Tibial artery (tissue), 4 donors: ENCODE results near the gene DNM3.

Source experiments
- DNase-seq, 2 donors: peaks; one replicate each; pipeline ENCODE4 v3.0.0-alpha.2; 2019
- H3K27ac ChIP-seq, 2 donors: fragments of 200-600 bp; sonication (generic) in 1 of 2; 1 replicate in 1 of 2; 2 replicates in 1 of 2; pipeline ENCODE4 v1.5.1; 2018 to 2019; ENCODE audit warnings: mild to moderate bottlenecking in 1 of 2
- H3K27me3 ChIP-seq, 2 donors: fragments of 200-600 bp; sonication (generic) in 1 of 2; one replicate each; pipeline versions ENCODE4 v1.5.1 to v1.6.0; 2016 to 2019
- H3K36me3 ChIP-seq, 3 donors: fragments of 200-600 bp; sonication (generic) in 2 of 3; one replicate each; pipeline ENCODE4 v1.5.1; 2016 to 2019; ENCODE audit warnings: mild to moderate bottlenecking in 2 of 3
- H3K4me1 ChIP-seq, 4 donors: fragments of 200-600 bp; sonication (generic) in 2 of 4; 1 replicate in 3 of 4; 2 replicates in 1 of 4; pipeline ENCODE4 v1.5.1; 2016 to 2019
- H3K4me3 ChIP-seq, 2 donors: fragments of 200-600 bp; sonication (generic) in 1 of 2; 1 replicate in 1 of 2; 2 replicates in 1 of 2; pipeline ENCODE4 v1.5.1; 2018 to 2019; ENCODE audit warnings: mild to moderate bottlenecking in 2 of 2
- H3K9me3 ChIP-seq, 3 donors: fragments of 200-600 bp; sonication (generic) in 1 of 3; one replicate each; pipeline ENCODE4 v1.5.1; 2016 to 2019
- CTCF ChIP-seq, 2 experiments: fragments of 200-600 bp in 1 of 2; fragments of 450-650 bp in 1 of 2; IDR thresholded peaks; one replicate each; pipeline ENCODE4 v1.5.1; 2017 to 2019; ENCODE audit warnings: antibody characterized with exemption in 2 of 2, mild to moderate bottlenecking in 1 of 2, moderate library complexity in 1 of 2
- intact Hi-C: fragments of 100-400 bp; cut with DNase I; formaldehyde crosslinking; loops from one replicate; pipeline ENCODE4 v1.15.0; 2023; ENCODE audit warnings: low total_unique reads

Gene DNM3

GRCh38 chr1:172215006-172215405 lies 373.7 kb downstream of the DNM3 start:
- no peak for DNase-seq
- TF ChIP-seq CTCF (IDR thresholded peaks at IDR 0.05) = no peak
- intact Hi-C loops = no loop called here
- Histone ChIP-seq H3K27ac (no peak overlapping the region), H3K36me3 (no peaks in the 10 kb centered on the region), H3K27me3 (no peaks in the 10 kb centered on the region), H3K9me3 (no peaks in the 10 kb centered on the region), H3K4me1 (no peaks in the 10 kb centered on the region), H3K4me3 (no peak overlapping the region)

GRCh38 chr1:172219966-172220365 lies 378.7 kb downstream of the DNM3 start:
- Histone ChIP-seq H3K4me1 (no peaks in the 10 kb centered on the region), H3K27ac (no peak overlapping the region), H3K9me3 (no peaks in the 10 kb centered on the region), H3K36me3 (no peaks in the 10 kb centered on the region), H3K27me3 (no peaks in the 10 kb centered on the region), H3K4me3 (no peak overlapping the region)
- no peak for TF ChIP-seq CTCF (IDR thresholded peaks at IDR 0.05)
- intact Hi-C loops = no loop called here
- no peak for DNase-seq

- no peak for DNase-seq
- intact Hi-C loops = no loop called here
These were observed 379.1 kb downstream of the DNM3 start for GRCh38 chr1:172220376-172220775.

GRCh38 chr1:172221436-172221835 lies 380.1 kb downstream of the DNM3 start:
- Histone ChIP-seq H3K4me1 (no peaks in the 10 kb centered on the region), H3K36me3 (no peaks in the 10 kb centered on the region), H3K27ac (no peak overlapping the region), H3K27me3 (no peaks in the 10 kb centered on the region), H3K9me3 (no peaks in the 10 kb centered on the region), H3K4me3 (no peak overlapping the region)
- no peak for DNase-seq
- intact Hi-C loops = no loop called here
- no peak for TF ChIP-seq CTCF (IDR thresholded peaks at IDR 0.05)

More at GRCh38 chr1:172220376-172220775, 379.1 kb downstream of the DNM3 start:
- Histone ChIP-seq H3K4me3 (no peak overlapping the region), H3K27ac (no peak overlapping the region), H3K9me3 (no peaks in the 10 kb centered on the region), H3K4me1 (no peaks in the 10 kb centered on the region), H3K36me3 (no peaks in the 10 kb centered on the region), H3K27me3 (no peaks in the 10 kb centered on the region)
- TF ChIP-seq CTCF (IDR thresholded peaks at IDR 0.05) = no peak

- no peak for DNase-seq
- intact Hi-C loops = no loop called here
- Histone ChIP-seq H3K4me1 (no peaks in the 10 kb centered on the region), H3K4me3 (no peak overlapping the region), H3K27ac (no peak overlapping the region), H3K9me3 (no peaks in the 10 kb centered on the region), H3K27me3 (no peaks in the 10 kb centered on the region), H3K36me3 (no peaks in the 10 kb centered on the region)
- TF ChIP-seq CTCF (IDR thresholded peaks at IDR 0.05) = no peak
These were observed 383.6 kb downstream of the DNM3 start for GRCh38 chr1:172224871-172225270.

GRCh38 chr1:172229942-172230341 lies 388.6 kb downstream of the DNM3 start:
- no peaks in the 10 kb centered on the region for H3K27me3 ChIP-seq
- H3K4me1 ChIP-seq = no peaks in the 10 kb centered on the region
- H3K36me3 ChIP-seq = no peaks in the 10 kb centered on the region
- no peak overlapping the region for H3K27ac ChIP-seq
- H3K4me3 ChIP-seq = no peak overlapping the region
- intact Hi-C loops = no loop called here
- H3K9me3 ChIP-seq = no peaks in the 10 kb centered on the region
- no peak for TF ChIP-seq CTCF (IDR thresholded peaks at IDR 0.05)
- DNase-seq = no peak
